GM12864 (cell line): ENCODE data around the gene DSCAM.

Source experiments
- DNase-seq: peaks from one replicate; pipeline ENCODE4 v3.0.0-alpha.2; 2011; ENCODE audit warnings: low read depth
- H3K4me3 ChIP-seq: 2 replicates; pipeline ENCODE4 v1.5.1; 2011; ENCODE audit warnings: mild to moderate bottlenecking, low read depth, low read length, control low read depth
- CTCF ChIP-seq: IDR thresholded peaks from 2 replicates; pipeline ENCODE4 v1.5.1; 2011; ENCODE audit warnings: low read depth, mild to moderate bottlenecking, moderate library complexity, low read length, control low read depth, inconsistent platforms; ENCODE audit errors: missing control alignments

DSCAM gene

GRCh38 chr21:40002978-40003377, 844.0 kb downstream of the DSCAM start:
- TF ChIP-seq CTCF, result no peak
- no peak overlapping the region for H3K4me3 ChIP-seq
- DNase-seq, result no peak

GRCh38 chr21:39984286-39984991, 862.5 kb downstream of the DSCAM start:
- TF ChIP-seq CTCF, result no peak

GRCh38 chr21:39980241-39980820, 866.6 kb downstream of the DSCAM start:
- DNase-seq, result no peak
- no peak for TF ChIP-seq CTCF
- no peak overlapping the region for H3K4me3 ChIP-seq

More at GRCh38 chr21:39984286-39984991, 862.5 kb downstream of the DSCAM start:
- no peak for DNase-seq
- H3K4me3 ChIP-seq, result no peak overlapping the region

GRCh38 chr21:39979321-39979720, 867.6 kb downstream of the DSCAM start:
- no peak for DNase-seq
- no peak for TF ChIP-seq CTCF
- no peak overlapping the region for H3K4me3 ChIP-seq

GRCh38 chr21:39976800-39977199, 870.2 kb downstream of the DSCAM start:
- DNase-seq, result no peak
- no peak for TF ChIP-seq CTCF
- H3K4me3 ChIP-seq, result no peak overlapping the region

- H3K4me3 ChIP-seq, result no peak overlapping the region
- DNase-seq, result no peak
- no peak for TF ChIP-seq CTCF
Measured at GRCh38 chr21:39972976-39973770, 873.8 kb downstream of the DSCAM start.

- no peak for DNase-seq
- TF ChIP-seq CTCF, result no peak
- H3K4me3 ChIP-seq, result no peak overlapping the region
Measured at GRCh38 chr21:39972471-39972870, 874.5 kb downstream of the DSCAM start.
